ENCODE data around the gene KDM2B. TPM values are rescaled to one million over a fixed set of nuclear protein-coding genes. Genes with fewer than 3 reads are reported as not detected.

The KDM2B gene
- total and polyA plus RNA-seq, 2 donors (not counting 1 experiment from before 2014, with no cell fraction given) = 108 to 126 TPM

- peaks cover 31% of the 10 kb centered on the region for H3K4me1 Mint-ChIP-seq
- intact Hi-C loops (cut with micrococcal nuclease) = loop anchor here (1.0 to 5.0 kb wide), 5 partner anchors 25 to 1023 kb away; partner anchors contain the start of genes ANAPC5 and CLIP1
Measured at GRCh38 chr12:121399391-121400331, 181.2 kb downstream of the KDM2B start, which contains the start of gene RNF34. Gene RNF34, plus strand, starts transcription at chr12:121400118. Its CDS starts 95 bp downstream, at chr12:121400213.

More at GRCh38 chr12:121399391-121400331, 181.2 kb downstream of the KDM2B start, which contains the start of gene RNF34:
- no peak for TF ChIP-seq CTCF (IDR thresholded peaks at IDR 0.05)
- TF ChIP-seq EZH2 (IDR thresholded peaks at IDR 0.05; ENCODE audit: borderline replicate concordance, insufficient read depth, low read depth, low read length, poor library complexity, severe bottlenecking) = no peak
- ATAC-seq (ENCODE audit: low read depth) = peak; percentile 94
- peak within 1 kb of the TSS; percentile 93 for H3K4me3 Mint-ChIP-seq
- Histone ChIP-seq H3K9ac (ENCODE audit: low read length) (peak within 1 kb of the TSS; percentile 89), H3K27me3 (replicated peaks in 1 of 4; ENCODE audit: control extremely low read depth in 1 of 4, control insufficient read depth in 3 of 4, insufficient read depth in 4 of 4, low read length in 3 of 4) (no peaks in the 10 kb centered on the region), H4K20me1 (ENCODE audit: control insufficient read depth, insufficient read depth, low read length, poor library complexity, severe bottlenecking) (peaks cover 3% of the 10 kb centered on the region), H3K27ac (ENCODE audit: low read length in 2 of 2) (peak within 1 kb of the TSS; percentile 76 to 89), H3K79me2 (ENCODE audit: control insufficient read depth, insufficient read depth, low read length) (peaks cover 52% of the 10 kb centered on the region), H2AFZ (ENCODE audit: insufficient read depth, low read depth, low read length, poor library complexity, severe bottlenecking) (peak within 1 kb of the TSS; percentile 75), H3K9me3 (ENCODE audit: control extremely low read depth in 1 of 3, control insufficient read depth in 2 of 3, insufficient read depth in 1 of 3, low read length in 2 of 3) (no peaks in the 10 kb centered on the region), H3K4me3 (ENCODE audit: control extremely low read depth in 1 of 5, extremely low read depth in 1 of 5, insufficient read depth in 1 of 5, low read depth in 2 of 5, low read length in 4 of 5) (peak within 1 kb of the TSS; percentile 79 to 96 (median 82)), H3K36me3 (replicated peaks in 1 of 2; ENCODE audit: control extremely low read depth in 1 of 2, control insufficient read depth in 1 of 2, extremely low read depth in 1 of 2, insufficient read depth in 2 of 2, low read length in 1 of 2) (peaks cover 2 to 7% of the 10 kb centered on the region in 2 experiments), H3K4me1 (ENCODE audit: control insufficient read depth in 2 of 2, insufficient read depth in 2 of 2, low read length in 2 of 2) (peaks cover 24 to 25% of the 10 kb centered on the region in 2 donors), H3K4me2 (replicated peaks; ENCODE audit: low read depth, low read length, poor library complexity, severe bottlenecking) (peak within 1 kb of the TSS; percentile 90)
- H3K9me3 Mint-ChIP-seq (ENCODE audit: insufficient read depth) = no peaks in the 10 kb centered on the region
- peak; percentile 99 for DNase-seq
- under 1% methylated on average over 76 of the region's 77 CpGs for WGBS (ENCODE audit: insufficient coverage)
- ChIA-PET CTCF (interaction anchor here (0.7 to 1.8 kb wide), 9 partner anchors 11 to 313 kb away, joined by 3 to 5 read pairs (median 4); partner anchors contain the start of genes ANAPC5 and TMEM120B), POLR2A (interaction anchor here (0.6 to 2.8 kb wide), 8 partner anchors 8 to 404 kb away, joined by 3 to 17 read pairs (median 4); partner anchors contain the start of gene ANAPC5)
- H3K27me3 Mint-ChIP-seq = no peaks in the 10 kb centered on the region
- H3K27ac Mint-ChIP-seq = peak within 1 kb of the TSS; percentile 99
